Measurements from ENCODE around the gene ABCB4.

ABCB4 gene

GRCh38 chr7:87475359-87476178, at the start of gene ABCB4:
Gene ABCB4 (minus strand): TSS chr7:87475680. CDS start chr7:87475465, 215 bp downstream.
- no peak for FAIRE-seq

- FAIRE-seq = no peak
Observed at GRCh38 chr7:87518735-87519134, 43.3 kb upstream of the ABCB4 start.

- no peak for FAIRE-seq
Observed at GRCh38 chr7:87517891-87518290, 42.4 kb upstream of the ABCB4 start.

GRCh38 chr7:87517136-87517815, 41.8 kb upstream of the ABCB4 start:
- FAIRE-seq = no peak

- FAIRE-seq = no peak
Observed at GRCh38 chr7:87513735-87514335, 38.4 kb upstream of the ABCB4 start.

GRCh38 chr7:87512906-87513305, 37.4 kb upstream of the ABCB4 start:
- FAIRE-seq = no peak

- no peak for FAIRE-seq
Observed at GRCh38 chr7:87511510-87511909, 36.0 kb upstream of the ABCB4 start.

GRCh38 chr7:87510411-87510875, 35.0 kb upstream of the ABCB4 start:
- no peak for FAIRE-seq

GRCh38 chr7:87507446-87507845, 32.0 kb upstream of the ABCB4 start:
- FAIRE-seq = no peak

GRCh38 chr7:87506246-87507180, 31.0 kb upstream of the ABCB4 start:
- FAIRE-seq = no peak

GRCh38 chr7:87505557-87506245, 30.2 kb upstream of the ABCB4 start:
- FAIRE-seq = no peak

GRCh38 chr7:87505122-87505521, 29.6 kb upstream of the ABCB4 start:
- FAIRE-seq = no peak

- no peak for FAIRE-seq
Observed at GRCh38 chr7:87499494-87499893, 24.0 kb upstream of the ABCB4 start.

GRCh38 chr7:87498893-87499292, 23.4 kb upstream of the ABCB4 start:
- no peak for FAIRE-seq

GRCh38 chr7:87497482-87497881, 22.0 kb upstream of the ABCB4 start:
- no peak for FAIRE-seq

GRCh38 chr7:87495366-87495765, 19.9 kb upstream of the ABCB4 start:
- no peak for FAIRE-seq

- no peak for FAIRE-seq
Observed at GRCh38 chr7:87494454-87494853, 19.0 kb upstream of the ABCB4 start.

- no peak for FAIRE-seq
Observed at GRCh38 chr7:87483131-87483530, 7.7 kb upstream of the ABCB4 start.

- FAIRE-seq = no peak
Observed at GRCh38 chr7:87482115-87482514, 6.6 kb upstream of the ABCB4 start.

GRCh38 chr7:87480386-87480785, 4.9 kb upstream of the ABCB4 start:
- FAIRE-seq = no peak

GRCh38 chr7:87479951-87480350, 4.5 kb upstream of the ABCB4 start:
- FAIRE-seq = no peak

- no peak for FAIRE-seq
Observed at GRCh38 chr7:87476179-87476557, 688 bp upstream of the ABCB4 start.
